HG02678 (cell line): ENCODE measurements around the gene PIM3.

Experiments used
- ATAC-seq: cut with Tn5 transposase; IDR thresholded peaks from one replicate; pipeline ENCODE4 v1.9.1; 2021; ENCODE audit warnings: mild to moderate bottlenecking, moderate library complexity; ENCODE audit not compliant: unreplicated experiment

The PIM3 gene

DNA sequence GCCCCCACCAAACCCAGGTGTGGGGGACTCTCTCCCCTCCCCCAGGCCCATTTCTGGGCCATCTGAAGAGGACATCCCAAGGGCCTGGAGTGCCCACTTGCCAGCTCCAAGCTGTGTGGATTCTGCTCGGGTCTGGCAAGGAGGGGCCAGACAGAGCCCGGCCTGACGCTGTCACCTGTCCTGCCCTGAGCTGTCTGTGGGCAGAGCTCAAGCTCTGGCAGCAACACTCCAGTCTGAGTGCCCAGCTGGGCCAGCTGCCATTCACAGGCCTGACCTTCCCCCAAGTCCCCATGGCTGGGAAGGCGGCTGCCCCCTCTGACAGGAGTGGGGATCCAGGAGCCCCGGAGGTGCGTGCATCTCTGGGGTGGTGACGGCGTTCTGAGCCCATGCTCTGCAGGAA, 6.2 kb upstream of the PIM3 start:
- no peak for ATAC-seq

DNA sequence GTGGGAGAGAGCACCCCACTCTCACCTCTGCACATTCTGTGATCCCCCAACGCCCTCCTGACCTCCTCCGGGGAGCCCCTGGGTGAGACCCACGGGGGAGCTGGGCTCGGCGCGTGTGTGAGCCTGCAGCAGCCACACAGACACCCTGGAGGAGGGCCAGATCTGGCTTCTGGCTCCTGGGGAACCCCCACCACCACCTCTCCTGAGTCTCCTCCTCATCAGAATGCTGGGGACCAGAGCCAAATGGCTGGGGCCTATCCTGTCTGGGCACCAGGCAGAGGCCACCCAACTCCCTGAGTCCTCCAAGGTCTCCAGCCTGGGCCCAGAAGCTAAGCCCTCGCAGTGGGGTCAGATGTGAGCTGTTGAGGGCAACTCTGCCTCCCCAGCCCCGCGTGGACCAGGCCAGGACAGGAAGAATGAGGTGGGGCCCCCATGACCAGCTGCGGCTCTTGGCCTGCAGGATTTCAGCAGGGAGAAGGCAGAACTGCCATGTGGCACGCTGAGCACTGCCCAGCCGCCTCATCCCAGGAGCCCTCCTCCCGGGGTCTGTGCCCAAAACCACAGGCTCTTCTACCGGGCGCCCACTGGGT, 5.5 kb upstream of the PIM3 start:
- ATAC-seq, result no peak

DNA sequence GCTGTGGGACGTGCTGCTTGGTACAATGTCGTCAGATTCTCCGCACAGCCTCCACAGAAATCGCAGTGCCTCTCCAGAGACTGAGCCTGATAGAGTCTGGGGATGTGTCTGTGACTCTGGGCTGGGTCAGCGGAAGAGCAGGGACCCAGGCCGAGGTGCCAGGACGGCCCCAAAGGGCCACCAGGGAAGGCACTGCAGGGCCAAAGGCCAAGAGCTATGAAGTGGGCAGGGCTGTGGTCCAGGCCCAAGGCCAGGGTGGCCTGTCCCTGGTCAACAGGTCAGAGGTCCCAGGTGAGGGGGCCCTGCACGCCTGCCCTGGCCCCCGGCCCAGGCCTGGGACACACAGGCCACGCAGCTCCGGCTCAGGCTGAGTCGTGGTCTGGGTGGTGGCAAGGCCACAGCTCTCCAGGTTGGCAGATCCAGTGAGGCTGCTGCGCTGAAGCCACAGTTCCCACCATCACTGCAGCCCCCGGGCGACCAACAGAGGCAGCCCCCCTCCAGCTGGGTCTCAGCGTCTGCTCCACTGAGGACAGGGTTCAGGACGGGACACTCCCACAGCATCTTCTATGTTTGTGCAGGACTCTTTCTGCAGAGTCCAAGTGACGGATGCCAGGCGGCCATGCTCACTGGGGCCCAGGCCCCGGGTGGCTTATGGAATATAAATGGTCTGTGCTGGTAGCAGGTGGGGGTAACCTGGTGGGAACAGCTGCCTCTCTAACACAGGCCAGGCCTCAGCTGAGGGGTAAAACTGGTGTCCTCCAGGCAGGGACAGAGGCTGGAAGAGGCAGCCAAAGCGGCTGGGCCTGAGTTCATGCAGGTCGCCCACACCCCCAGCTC, 4.8 kb upstream of the PIM3 start:
- ATAC-seq, result no peak

DNA sequence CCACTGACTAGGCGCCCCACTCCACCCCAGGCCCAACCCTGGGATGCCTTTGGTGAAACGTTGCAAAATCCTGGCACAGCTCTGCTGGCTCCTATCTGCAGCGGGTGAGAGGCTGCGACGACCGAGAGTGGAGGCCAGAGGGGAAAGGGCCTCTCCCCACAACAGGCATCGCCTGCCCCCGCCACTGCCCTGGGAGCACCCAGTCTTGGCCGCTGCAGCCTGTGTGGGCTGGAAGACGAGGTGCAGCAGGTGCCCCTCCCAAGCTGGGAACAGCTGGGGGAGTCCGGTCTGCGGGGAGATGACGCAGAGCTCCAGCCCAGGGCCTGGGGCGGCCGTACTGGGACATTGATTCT, 4.2 kb upstream of the PIM3 start:
- ATAC-seq, result no peak

- ATAC-seq, result no peak
Measured at GRCh38 chr22:49956914-49957825, 3.4 kb upstream of the PIM3 start.

GRCh38 chr22:49957826-49958365, 2.7 kb upstream of the PIM3 start:
- no peak for ATAC-seq

GRCh38 chr22:49958366-49958921, 2.1 kb upstream of the PIM3 start:
- no peak for ATAC-seq

- ATAC-seq, result no peak
Measured at GRCh38 chr22:49958931-49959781, 1.4 kb upstream of the PIM3 start.

GRCh38 chr22:49959782-49960158, 802 bp upstream of the PIM3 start:
- ATAC-seq, result no peak

GRCh38 chr22:49961005-49961600, 531 bp downstream of the PIM3 start:
- ATAC-seq, result no peak

- no peak for ATAC-seq
Measured at GRCh38 chr22:49961601-49962011, 1.0 kb downstream of the PIM3 start.

DNA sequence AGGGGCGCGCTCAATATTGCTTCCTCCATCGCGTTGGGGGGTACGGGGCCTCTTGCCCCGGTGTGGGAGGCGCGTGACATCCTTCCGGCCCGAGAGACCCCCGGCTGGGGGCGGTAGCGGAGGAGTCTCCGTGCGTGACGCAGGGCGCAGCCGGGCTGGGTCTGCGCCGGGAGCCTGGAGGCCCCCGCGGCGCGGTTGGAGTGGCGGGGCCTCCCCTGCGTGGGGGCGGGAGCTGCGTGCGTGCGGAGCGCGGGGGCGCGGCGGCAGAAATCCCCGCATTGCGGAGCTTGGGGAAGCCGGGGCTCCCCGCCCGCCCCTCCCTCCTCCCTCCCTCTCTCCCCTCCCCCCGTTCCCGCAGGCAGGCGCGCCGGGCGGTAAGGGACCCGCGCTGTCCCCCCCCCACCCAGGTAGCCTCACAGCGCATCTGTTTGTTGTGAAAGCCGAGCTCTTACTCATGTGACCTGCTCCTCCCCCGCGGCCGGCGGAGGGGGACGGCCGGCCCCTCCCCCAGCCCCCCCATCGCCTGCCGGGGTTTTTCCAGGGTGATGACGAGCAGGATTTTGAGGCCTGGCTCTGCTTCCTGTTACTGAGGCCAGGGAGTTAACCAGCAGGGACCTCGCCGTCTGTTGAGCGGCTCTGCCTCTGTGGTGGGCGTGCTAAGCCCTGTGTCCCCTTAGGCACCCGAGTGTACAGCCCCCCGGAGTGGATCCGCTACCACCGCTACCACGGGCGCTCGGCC, 1.6 kb downstream of the PIM3 start:
- no peak for ATAC-seq

DNA sequence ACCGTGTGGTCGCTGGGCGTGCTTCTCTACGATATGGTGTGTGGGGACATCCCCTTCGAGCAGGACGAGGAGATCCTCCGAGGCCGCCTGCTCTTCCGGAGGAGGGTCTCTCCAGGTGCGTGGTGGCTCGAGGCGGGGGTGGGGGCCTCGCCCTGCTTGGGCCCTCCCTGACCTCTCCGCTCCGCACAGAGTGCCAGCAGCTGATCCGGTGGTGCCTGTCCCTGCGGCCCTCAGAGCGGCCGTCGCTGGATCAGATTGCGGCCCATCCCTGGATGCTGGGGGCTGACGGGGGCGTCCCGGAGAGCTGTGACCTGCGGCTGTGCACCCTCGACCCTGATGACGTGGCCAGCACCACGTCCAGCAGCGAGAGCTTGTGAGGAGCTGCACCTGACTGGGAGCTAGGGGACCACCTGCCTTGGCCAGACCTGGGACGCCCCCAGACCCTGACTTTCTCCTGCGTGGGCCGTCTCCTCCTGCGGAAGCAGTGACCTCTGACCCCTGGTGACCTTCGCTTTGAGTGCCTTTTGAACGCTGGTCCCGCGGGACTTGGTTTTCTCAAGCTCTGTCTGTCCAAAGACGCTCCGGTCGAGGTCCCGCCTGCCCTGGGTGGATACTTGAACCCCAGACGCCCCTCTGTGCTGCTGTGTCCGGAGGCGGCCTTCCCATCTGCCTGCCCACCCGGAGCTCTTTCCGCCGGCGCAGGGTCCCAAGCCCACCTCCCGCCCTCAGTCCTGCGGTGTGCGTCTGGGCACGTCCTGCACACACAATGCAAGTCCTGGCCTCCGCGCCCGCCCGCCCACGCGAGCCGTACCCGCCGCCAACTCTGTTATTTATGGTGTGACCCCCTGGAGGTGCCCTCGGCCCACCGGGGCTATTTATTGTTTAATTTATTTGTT, 2.4 kb downstream of the PIM3 start:
- no peak for ATAC-seq

DNA sequence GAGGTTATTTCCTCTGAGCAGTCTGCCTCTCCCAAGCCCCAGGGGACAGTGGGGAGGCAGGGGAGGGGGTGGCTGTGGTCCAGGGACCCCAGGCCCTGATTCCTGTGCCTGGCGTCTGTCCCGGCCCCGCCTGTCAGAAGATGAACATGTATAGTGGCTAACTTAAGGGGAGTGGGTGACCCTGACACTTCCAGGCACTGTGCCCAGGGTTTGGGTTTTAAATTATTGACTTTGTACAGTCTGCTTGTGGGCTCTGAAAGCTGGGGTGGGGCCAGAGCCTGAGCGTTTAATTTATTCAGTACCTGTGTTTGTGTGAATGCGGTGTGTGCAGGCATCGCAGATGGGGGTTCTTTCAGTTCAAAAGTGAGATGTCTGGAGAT, 3.1 kb downstream of the PIM3 start:
- ATAC-seq, result no peak

DNA sequence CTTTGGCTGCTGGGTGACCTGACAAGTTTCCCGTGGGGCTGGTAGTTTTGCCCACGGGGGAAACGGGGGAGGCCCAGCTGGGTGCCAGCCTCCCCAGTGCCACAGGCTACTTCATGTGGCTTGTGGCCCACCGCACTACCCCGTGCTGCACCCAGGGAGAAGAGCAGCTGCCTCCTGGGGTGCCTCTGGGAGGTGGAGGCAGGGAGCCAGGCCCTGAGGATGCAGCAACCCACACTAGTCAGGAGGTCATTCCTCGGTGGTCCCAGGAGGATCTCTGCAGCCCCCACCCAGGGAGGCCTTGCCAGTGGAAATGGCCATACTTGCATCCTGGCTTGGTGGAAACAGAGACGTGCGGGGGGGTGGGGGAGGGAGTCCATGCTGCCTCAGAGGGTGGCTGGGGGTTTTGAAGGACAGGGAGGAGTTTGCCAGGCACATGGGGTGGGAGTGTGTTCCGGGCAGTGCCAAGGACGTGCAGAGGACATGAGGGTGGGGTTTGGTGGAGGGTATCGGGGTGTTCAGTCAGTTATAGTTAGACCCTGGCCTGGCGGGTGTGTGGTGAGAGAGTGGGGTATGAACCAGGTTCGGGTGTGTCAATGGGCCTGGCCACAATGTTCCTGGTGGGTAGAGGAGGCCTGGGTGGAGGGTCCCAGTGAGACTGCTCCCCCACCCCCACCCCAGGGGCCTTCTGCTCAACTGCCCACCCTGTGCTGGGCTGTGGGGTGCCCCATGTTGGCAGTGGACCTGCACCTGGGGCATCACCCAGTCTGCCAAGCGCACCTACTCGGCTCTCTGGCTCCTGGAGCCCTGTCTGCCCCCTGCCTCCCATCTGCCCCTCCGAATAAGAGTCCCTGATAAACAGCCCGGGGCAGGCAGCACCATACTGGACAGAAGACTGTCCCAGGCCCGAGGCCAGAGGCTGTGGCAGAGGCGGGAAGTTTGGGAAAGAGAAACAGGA, 3.8 kb downstream of the PIM3 start:
- ATAC-seq, result no peak

- ATAC-seq, result no peak
Measured at GRCh38 chr22:49965091-49966040, 4.8 kb downstream of the PIM3 start.
